Testis (tissue), 2 donors: Measurements from ENCODE around the gene CCDC82.

Experiments
- POLR2A ChIP-seq: fragments of 450-650 bp; IDR thresholded peaks from one replicate; pipeline ENCODE4 v1.6.1; 2017; ENCODE audit warnings: antibody characterized with exemption, mild to moderate bottlenecking, moderate library complexity
- TF ChIP-seq, protein P1 (sequence below), 3 experiments: fragments of 450-650 bp in 2 of 3; fragments of 200-600 bp in 1 of 3; sonication (generic) in 1 of 3; IDR thresholded peaks; one replicate each; pipeline ENCODE4 v1.5.1; 2016 to 2019; ENCODE audit warnings: antibody characterized with exemption in 3 of 3, mild to moderate bottlenecking in 2 of 3, moderate library complexity in 1 of 3

DNA sequence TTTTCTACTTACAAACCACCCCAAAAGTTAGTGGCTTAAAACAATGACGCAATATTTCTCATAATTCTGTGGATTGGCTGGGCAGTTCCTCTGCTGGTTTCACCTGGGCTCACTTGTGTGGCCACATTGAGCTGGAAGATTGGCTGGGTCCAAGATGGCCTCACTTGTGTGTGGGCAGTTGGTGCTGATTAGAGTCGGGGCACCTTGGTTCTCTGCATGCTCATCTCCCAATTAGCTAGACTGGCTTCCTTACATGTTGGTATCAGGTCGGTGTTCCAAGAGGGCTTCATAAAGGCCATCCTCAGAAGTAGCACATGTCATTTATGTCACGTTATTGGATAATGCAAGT lies 59.2 kb downstream of the CCDC82 start:
- TF ChIP-seq, protein P1, sequence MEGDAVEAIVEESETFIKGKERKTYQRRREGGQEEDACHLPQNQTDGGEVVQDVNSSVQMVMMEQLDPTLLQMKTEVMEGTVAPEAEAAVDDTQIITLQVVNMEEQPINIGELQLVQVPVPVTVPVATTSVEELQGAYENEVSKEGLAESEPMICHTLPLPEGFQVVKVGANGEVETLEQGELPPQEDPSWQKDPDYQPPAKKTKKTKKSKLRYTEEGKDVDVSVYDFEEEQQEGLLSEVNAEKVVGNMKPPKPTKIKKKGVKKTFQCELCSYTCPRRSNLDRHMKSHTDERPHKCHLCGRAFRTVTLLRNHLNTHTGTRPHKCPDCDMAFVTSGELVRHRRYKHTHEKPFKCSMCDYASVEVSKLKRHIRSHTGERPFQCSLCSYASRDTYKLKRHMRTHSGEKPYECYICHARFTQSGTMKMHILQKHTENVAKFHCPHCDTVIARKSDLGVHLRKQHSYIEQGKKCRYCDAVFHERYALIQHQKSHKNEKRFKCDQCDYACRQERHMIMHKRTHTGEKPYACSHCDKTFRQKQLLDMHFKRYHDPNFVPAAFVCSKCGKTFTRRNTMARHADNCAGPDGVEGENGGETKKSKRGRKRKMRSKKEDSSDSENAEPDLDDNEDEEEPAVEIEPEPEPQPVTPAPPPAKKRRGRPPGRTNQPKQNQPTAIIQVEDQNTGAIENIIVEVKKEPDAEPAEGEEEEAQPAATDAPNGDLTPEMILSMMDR (IDR thresholded peaks at IDR 0.05), result no peak
- TF ChIP-seq POLR2A, result no peak
